ENCODE results near the gene COL24A1.

Gene COL24A1

DNA sequence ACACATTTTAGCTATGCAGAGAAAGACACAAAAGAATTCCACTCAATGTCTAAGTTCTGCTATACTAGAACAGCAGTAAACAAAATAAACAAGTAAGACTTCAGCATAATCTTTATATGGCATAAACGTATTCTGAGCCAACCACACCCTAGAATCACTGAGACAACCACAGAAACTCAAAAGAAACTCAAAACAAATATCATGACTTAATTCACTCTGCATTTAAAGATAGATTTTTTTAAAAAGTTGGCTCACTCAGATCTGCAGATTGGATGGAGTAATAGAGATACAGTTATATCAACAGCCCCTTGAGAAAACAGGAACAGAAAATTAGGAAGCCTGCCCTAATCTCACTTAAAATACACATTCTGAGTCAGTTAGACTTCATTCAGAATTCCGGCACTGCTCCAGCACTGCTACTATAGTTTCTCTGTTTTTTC lies 95.0 kb downstream of the COL24A1 start:
- H3K9ac ChIP-seq = no peak overlapping the region
- no peak overlapping the region for H2AFZ ChIP-seq
- H3K4me3 ChIP-seq (ENCODE audit: low read depth, low read length) = no peak overlapping the region
- H3K4me2 ChIP-seq (ENCODE audit: low read length) = no peak overlapping the region
- no peaks in the 10 kb centered on the region for H3K79me2 ChIP-seq
- no peaks in the 10 kb centered on the region for H3K9me3 ChIP-seq (ENCODE audit: control insufficient read depth, low read length)
- H3K27ac ChIP-seq = no peak overlapping the region
- no peaks in the 10 kb centered on the region for H3K27me3 ChIP-seq (ENCODE audit: control insufficient read depth, insufficient read depth, low read length)
- no peaks in the 10 kb centered on the region for H3K4me1 ChIP-seq
- no peaks in the 10 kb centered on the region for H3K36me3 ChIP-seq (ENCODE audit: control insufficient read depth, insufficient read depth, low read length)
- TF ChIP-seq, protein P1, sequence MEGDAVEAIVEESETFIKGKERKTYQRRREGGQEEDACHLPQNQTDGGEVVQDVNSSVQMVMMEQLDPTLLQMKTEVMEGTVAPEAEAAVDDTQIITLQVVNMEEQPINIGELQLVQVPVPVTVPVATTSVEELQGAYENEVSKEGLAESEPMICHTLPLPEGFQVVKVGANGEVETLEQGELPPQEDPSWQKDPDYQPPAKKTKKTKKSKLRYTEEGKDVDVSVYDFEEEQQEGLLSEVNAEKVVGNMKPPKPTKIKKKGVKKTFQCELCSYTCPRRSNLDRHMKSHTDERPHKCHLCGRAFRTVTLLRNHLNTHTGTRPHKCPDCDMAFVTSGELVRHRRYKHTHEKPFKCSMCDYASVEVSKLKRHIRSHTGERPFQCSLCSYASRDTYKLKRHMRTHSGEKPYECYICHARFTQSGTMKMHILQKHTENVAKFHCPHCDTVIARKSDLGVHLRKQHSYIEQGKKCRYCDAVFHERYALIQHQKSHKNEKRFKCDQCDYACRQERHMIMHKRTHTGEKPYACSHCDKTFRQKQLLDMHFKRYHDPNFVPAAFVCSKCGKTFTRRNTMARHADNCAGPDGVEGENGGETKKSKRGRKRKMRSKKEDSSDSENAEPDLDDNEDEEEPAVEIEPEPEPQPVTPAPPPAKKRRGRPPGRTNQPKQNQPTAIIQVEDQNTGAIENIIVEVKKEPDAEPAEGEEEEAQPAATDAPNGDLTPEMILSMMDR (IDR thresholded peaks at IDR 0.05) = no peak

DNA sequence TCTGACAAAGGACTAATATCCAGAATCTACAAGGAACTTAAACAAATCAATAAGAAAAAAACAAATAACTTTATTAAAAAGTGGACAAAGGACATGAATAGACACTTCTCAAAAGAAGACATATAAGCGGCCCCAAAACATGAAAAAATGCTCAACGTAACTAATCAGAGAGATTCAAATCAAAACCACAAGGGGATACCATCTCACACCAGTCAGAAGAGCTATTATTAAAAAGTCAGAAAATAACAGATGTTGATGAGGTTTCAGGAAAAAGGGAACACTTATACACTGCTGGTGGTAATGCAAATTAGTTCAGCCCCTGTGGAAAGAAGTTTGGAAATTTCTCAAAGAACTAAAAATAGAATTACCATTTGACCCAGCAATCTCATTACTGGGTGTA lies 102.2 kb downstream of the COL24A1 start:
- Histone ChIP-seq H3K79me2 (no peaks in the 10 kb centered on the region), H3K27ac (no peak overlapping the region), H3K4me2 (ENCODE audit: low read length) (no peak overlapping the region), H3K4me3 (ENCODE audit: low read depth, low read length) (no peak overlapping the region), H3K4me1 (no peaks in the 10 kb centered on the region), H3K27me3 (ENCODE audit: control insufficient read depth, insufficient read depth, low read length) (no peaks in the 10 kb centered on the region), H3K9ac (no peak overlapping the region), H3K9me3 (ENCODE audit: control insufficient read depth, low read length) (no peaks in the 10 kb centered on the region), H3K36me3 (ENCODE audit: control insufficient read depth, insufficient read depth, low read length) (no peaks in the 10 kb centered on the region), H2AFZ (no peak overlapping the region)
- TF ChIP-seq, protein P1 (IDR thresholded peaks at IDR 0.05) = no peak

DNA sequence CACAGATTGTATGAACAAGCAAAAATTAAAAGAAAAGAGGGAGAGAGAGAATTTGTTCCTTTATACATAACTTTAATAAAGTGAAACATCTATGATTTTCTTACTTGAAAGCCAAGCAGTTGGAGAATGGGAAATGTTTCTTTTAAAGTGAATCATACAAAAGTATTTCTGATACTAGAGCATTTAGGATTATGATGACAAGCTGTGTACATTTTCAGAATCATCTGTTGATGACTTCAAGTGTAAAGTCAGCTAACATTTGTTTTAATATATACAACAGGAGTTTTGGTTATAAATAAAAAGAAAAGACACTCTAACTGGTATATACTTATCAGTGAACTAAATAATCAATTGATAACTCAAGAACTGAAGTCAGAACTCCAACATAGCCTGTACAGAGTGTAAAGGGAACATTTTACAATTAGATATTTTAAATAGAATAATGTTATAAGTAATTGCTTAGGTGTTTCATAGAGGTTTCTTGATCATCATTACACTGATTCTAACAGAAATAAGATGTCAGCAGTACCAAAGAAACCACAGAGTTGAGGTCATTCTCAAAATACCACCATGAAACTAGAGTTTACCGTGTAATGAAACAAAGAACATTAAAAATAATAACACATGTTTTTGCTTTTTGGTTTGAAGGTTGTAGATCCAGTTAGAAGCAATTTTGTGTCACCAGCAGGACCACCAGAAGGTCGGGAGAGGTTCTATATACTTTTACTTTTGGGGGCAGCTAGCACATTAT lies 103.4 kb downstream of the COL24A1 start:
- Histone ChIP-seq H3K9ac (no peak overlapping the region), H3K4me2 (ENCODE audit: low read length) (no peak overlapping the region), H3K9me3 (ENCODE audit: control insufficient read depth, low read length) (no peaks in the 10 kb centered on the region), H2AFZ (no peak overlapping the region), H3K4me1 (no peaks in the 10 kb centered on the region), H3K27ac (no peak overlapping the region), H3K36me3 (ENCODE audit: control insufficient read depth, insufficient read depth, low read length) (no peaks in the 10 kb centered on the region), H3K27me3 (ENCODE audit: control insufficient read depth, insufficient read depth, low read length) (no peaks in the 10 kb centered on the region), H3K79me2 (no peaks in the 10 kb centered on the region), H3K4me3 (ENCODE audit: low read depth, low read length) (no peak overlapping the region)
- TF ChIP-seq, protein P1 (IDR thresholded peaks at IDR 0.05) = no peak

DNA sequence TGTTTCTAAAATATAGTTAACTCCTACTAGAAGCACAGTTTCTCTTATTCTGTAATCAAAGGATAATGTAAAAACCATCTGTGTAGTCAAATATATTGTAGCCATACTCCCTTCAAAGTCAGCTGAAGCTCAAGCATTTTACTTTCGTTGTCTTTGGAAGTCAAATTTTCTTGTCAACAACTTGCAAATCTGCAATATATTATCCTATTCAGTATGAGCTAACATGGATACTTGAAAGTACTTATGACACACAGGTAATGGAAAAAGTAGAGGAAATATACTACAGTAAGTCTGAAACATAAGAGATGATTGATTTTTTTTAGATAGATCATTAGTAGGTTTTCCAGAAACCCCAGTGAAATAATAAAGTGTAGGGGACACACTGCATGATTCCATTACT lies 121.5 kb downstream of the COL24A1 start:
- H3K4me1 ChIP-seq = no peaks in the 10 kb centered on the region
- H3K27ac ChIP-seq = no peak overlapping the region
- TF ChIP-seq, protein P1 (IDR thresholded peaks at IDR 0.05) = no peak
- no peaks in the 10 kb centered on the region for H3K36me3 ChIP-seq (ENCODE audit: control insufficient read depth, insufficient read depth, low read length)
- no peak overlapping the region for H3K4me2 ChIP-seq (ENCODE audit: low read length)
- no peak overlapping the region for H3K4me3 ChIP-seq (ENCODE audit: low read depth, low read length)
- H3K27me3 ChIP-seq (ENCODE audit: control insufficient read depth, insufficient read depth, low read length) = no peaks in the 10 kb centered on the region
- H3K9me3 ChIP-seq (ENCODE audit: control insufficient read depth, low read length) = no peaks in the 10 kb centered on the region
- no peaks in the 10 kb centered on the region for H3K79me2 ChIP-seq
- no peak overlapping the region for H2AFZ ChIP-seq
- no peak overlapping the region for H3K9ac ChIP-seq

DNA sequence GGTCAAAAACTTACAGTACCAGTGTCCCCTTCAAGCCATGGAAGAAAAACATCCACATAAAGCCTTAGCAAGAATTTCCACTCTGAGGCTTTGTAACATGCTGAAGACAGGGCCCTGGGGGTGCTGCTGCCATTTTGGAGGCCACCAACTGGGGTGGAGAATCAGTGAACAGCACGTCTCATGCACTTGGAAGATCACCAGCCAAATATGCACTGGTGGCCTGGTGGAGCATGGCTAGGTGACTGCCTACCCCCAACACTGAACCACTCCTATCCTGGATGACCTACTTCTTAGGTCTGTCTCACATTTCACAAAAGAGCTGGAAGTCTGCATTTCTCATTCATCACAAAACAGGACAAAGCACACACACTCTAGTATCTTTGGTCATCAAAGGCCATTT lies 126.4 kb downstream of the COL24A1 start:
- Histone ChIP-seq H3K4me2 (ENCODE audit: low read length) (no peak overlapping the region), H3K79me2 (no peaks in the 10 kb centered on the region), H3K27ac (no peak overlapping the region), H3K9me3 (ENCODE audit: control insufficient read depth, low read length) (no peaks in the 10 kb centered on the region), H3K36me3 (ENCODE audit: control insufficient read depth, insufficient read depth, low read length) (no peaks in the 10 kb centered on the region), H3K27me3 (ENCODE audit: control insufficient read depth, insufficient read depth, low read length) (no peaks in the 10 kb centered on the region), H3K4me1 (no peaks in the 10 kb centered on the region), H3K4me3 (ENCODE audit: low read depth, low read length) (no peak overlapping the region), H3K9ac (no peak overlapping the region), H2AFZ (no peak overlapping the region)
- TF ChIP-seq, protein P1 (IDR thresholded peaks at IDR 0.05) = no peak
